Endothelial cell (in vitro differentiated cells): ENCODE measurements around the gene WRNIP1. TPM values are rescaled to one million over a fixed set of nuclear protein-coding genes. Genes with fewer than 3 reads are reported as not detected.

ENCODE experiments used
- DNase-seq: peaks from one replicate; pipeline ENCODE4 v3.0.0; 2021; ENCODE audit warnings: low spot score
- H3K27ac Mint-ChIP-seq: one replicate; pipeline ENCODE4 v1.8.0; 2021; ENCODE audit warnings: mixed read lengths, inconsistent platforms; ENCODE audit not compliant: unreplicated experiment
- H3K27me3 Mint-ChIP-seq: one replicate; pipeline ENCODE4 v1.8.0; 2021; ENCODE audit warnings: mild to moderate bottlenecking, moderate library complexity, mixed read lengths, inconsistent platforms; ENCODE audit not compliant: unreplicated experiment
- H3K36me3 Mint-ChIP-seq: one replicate; pipeline ENCODE4 v1.8.0; 2021; ENCODE audit warnings: mild to moderate bottlenecking, low read depth, mixed read lengths, inconsistent platforms; ENCODE audit not compliant: unreplicated experiment
- H3K4me1 Mint-ChIP-seq: one replicate; pipeline ENCODE4 v1.8.0; 2021; ENCODE audit warnings: mild to moderate bottlenecking, mixed read lengths, inconsistent platforms; ENCODE audit not compliant: unreplicated experiment
- H3K4me3 Mint-ChIP-seq: one replicate; pipeline ENCODE4 v1.8.0; 2021; ENCODE audit warnings: mild to moderate bottlenecking, mixed read lengths, inconsistent platforms; ENCODE audit not compliant: unreplicated experiment
- H3K9me3 Mint-ChIP-seq: one replicate; pipeline ENCODE4 v1.8.0; 2021; ENCODE audit warnings: mixed read lengths, inconsistent platforms; ENCODE audit not compliant: unreplicated experiment
- total RNA-seq: library from RNA; stranded (reverse); fragmentation: NEBNext Ultra II Directional; extraction: Animal tissue kit (Norgen Biotek cat#: 25700); gene quantifications from one replicate; pipeline ENCODE4 v1.2.1, GENCODE V29; 2021; ENCODE audit not compliant: unreplicated experiment
- TF ChIP-seq, protein P1 (sequence below): fragments of 200-600 bp; sonication (generic); IDR thresholded peaks from one replicate; pipeline ENCODE4 v1.5.0; 2021; ENCODE audit warnings: antibody characterized with exemption; ENCODE audit not compliant: unreplicated experiment

The WRNIP1 gene
- total RNA-seq, 1 donor from 2014 or later = 48.6 TPM

DNA sequence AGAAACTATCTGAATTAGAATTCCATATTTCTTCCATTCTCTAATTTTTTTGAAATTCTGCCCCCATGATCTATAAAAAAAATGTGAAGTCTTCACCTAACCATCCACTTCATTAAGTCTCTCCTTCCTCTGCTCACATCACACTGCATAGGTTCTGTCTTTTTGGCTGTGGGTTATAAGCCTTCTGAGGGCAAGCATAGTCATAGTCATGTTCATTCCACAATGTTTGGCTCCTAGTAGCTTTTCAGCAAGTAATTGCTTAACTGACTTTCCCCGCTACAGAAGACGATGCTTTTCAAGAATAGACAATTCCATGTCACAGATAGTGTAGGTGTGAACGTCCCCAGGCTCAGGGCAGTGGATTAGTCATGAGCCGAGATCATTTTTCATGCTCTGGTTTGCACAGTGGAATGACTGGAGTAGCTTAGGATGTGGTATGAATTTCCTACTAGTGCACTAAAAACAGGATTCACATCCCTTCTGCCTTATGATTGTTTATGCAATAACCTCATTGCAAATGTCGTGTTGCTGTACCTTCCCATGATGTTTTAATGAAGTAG, 29.1 kb downstream of the WRNIP1 start:
- H3K9me3 Mint-ChIP-seq = no peaks in the 10 kb centered on the region
- TF ChIP-seq, protein P1, sequence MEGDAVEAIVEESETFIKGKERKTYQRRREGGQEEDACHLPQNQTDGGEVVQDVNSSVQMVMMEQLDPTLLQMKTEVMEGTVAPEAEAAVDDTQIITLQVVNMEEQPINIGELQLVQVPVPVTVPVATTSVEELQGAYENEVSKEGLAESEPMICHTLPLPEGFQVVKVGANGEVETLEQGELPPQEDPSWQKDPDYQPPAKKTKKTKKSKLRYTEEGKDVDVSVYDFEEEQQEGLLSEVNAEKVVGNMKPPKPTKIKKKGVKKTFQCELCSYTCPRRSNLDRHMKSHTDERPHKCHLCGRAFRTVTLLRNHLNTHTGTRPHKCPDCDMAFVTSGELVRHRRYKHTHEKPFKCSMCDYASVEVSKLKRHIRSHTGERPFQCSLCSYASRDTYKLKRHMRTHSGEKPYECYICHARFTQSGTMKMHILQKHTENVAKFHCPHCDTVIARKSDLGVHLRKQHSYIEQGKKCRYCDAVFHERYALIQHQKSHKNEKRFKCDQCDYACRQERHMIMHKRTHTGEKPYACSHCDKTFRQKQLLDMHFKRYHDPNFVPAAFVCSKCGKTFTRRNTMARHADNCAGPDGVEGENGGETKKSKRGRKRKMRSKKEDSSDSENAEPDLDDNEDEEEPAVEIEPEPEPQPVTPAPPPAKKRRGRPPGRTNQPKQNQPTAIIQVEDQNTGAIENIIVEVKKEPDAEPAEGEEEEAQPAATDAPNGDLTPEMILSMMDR = no peak
- no peak for DNase-seq
- no peak overlapping the region for H3K4me3 Mint-ChIP-seq
- peaks cover 3% of the 10 kb centered on the region for H3K36me3 Mint-ChIP-seq
- H3K4me1 Mint-ChIP-seq = peaks cover 29% of the 10 kb centered on the region
- peaks cover 3% of the 10 kb centered on the region for H3K27me3 Mint-ChIP-seq
- H3K27ac Mint-ChIP-seq = no peak overlapping the region

DNA sequence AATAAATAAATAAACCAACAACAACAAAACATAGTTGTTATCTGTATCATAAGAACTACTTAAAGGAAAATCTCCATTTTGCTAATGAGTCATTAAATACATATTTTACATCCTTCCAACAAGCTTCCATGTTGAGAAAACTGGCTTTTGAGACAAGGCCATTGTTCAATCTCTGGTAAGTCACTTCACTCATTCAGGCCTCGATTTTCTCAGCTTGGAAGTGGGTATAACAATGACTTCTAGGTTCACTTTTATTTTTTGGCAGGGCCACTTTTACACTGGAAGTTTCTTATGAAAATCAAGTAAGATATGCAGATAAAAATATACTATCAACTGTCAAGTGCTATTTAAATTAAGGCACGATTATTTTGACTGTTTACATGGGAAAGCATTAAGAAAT, 30.0 kb downstream of the WRNIP1 start:
- no peaks in the 10 kb centered on the region for H3K9me3 Mint-ChIP-seq
- H3K36me3 Mint-ChIP-seq = peaks cover 11% of the 10 kb centered on the region
- peaks cover 34% of the 10 kb centered on the region for H3K4me1 Mint-ChIP-seq
- H3K4me3 Mint-ChIP-seq = no peak overlapping the region
- no peak overlapping the region for H3K27ac Mint-ChIP-seq
- TF ChIP-seq, protein P1 = no peak
- peaks cover 3% of the 10 kb centered on the region for H3K27me3 Mint-ChIP-seq
- DNase-seq = no peak

DNA sequence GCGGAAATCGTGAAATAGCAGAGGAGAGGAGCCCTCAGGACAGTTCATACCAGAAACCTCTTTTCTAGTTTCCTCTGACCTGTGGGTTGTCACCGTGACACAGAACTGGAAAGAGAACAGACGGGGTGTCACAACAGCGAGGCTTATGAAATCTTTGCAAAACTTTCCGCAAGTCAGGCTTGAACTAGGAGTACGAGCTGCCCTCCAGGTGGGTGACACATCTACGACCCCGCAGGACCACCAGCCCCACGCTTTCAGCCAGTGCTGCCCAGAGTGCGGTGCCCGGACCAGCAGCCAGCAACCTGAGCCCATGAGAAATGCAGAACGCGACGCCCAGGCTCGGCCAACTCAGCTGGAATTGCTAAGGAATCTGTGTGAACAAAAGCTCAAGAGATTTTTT, 30.8 kb downstream of the WRNIP1 start:
- no peaks in the 10 kb centered on the region for H3K9me3 Mint-ChIP-seq

DNA sequence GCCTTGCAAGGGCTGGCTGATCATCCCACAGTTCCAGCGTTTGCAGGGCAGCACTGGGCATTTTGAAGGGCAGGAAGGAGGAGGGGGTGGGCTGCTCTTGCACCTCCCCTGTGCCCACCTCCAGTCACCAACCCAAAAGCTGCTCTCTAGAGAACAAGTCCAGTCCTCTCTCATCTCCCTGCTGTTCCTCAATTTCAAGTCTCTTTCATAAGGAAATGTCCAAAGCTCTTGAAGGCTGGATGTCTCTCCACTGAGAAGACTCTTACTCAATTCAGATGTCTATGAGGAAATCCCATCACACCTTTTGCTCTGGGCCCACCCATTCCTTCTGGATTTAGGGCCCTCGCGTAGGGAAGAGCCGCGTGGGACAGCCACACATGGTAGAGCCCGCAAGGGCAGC, 31.7 kb downstream of the WRNIP1 start:
- H3K9me3 Mint-ChIP-seq = no peaks in the 10 kb centered on the region
- H3K27me3 Mint-ChIP-seq = peaks cover 1% of the 10 kb centered on the region
- DNase-seq = no peak
- peaks cover 27% of the 10 kb centered on the region for H3K4me1 Mint-ChIP-seq
- no peak overlapping the region for H3K4me3 Mint-ChIP-seq
- TF ChIP-seq, protein P1 = no peak
- H3K36me3 Mint-ChIP-seq = peaks cover 14% of the 10 kb centered on the region
- no peak overlapping the region for H3K27ac Mint-ChIP-seq

More for the DNA sequence above, 30.8 kb downstream of the WRNIP1 start:
- Mint-ChIP-seq H3K27ac (no peak overlapping the region), H3K4me3 (no peak overlapping the region), H3K27me3 (peaks cover 3% of the 10 kb centered on the region), H3K36me3 (peaks cover 14% of the 10 kb centered on the region), H3K4me1 (peaks cover 30% of the 10 kb centered on the region)
- DNase-seq = no peak
- TF ChIP-seq, protein P1 = no peak

DNA sequence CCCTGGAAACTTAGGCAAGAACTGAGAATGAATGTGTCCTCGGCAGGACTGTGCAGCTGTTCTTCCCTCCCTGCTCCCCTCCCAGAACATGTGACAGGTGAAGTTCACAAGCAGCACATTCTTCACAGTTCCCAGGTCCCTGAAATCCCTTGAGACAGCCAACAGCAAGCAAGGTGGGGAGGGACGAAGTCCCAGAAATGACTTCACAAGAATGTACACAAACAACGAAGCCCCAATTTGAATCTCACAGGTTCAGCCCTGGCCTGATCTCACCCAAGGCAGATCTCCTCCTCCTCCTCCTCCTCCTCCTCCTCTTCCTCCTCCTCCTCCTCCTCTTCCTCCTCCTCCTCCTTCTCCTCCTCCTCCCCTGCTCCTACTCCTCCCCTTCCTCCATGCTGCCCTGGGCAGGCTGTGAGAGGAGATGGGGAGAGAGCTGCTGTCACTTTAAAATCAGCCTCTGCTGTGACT, 32.4 kb downstream of the WRNIP1 start:
- Mint-ChIP-seq H3K9me3 (no peaks in the 10 kb centered on the region), H3K27me3 (peaks cover under 1% of the 10 kb centered on the region), H3K27ac (no peak overlapping the region), H3K4me3 (peak overlapping the region; percentile 48), H3K4me1 (peaks cover 27% of the 10 kb centered on the region), H3K36me3 (peaks cover 14% of the 10 kb centered on the region)
- DNase-seq = no peak
- TF ChIP-seq, protein P1 = no peak
